Caki2 (cell line): ENCODE results near the gene IQGAP2. TPM values are rescaled to one million over a fixed set of nuclear protein-coding genes. Genes with fewer than 3 reads are reported as not detected.

Experiments
- DNase-seq: peaks from one replicate; pipeline ENCODE4 v3.0.0-alpha.2; 2015; ENCODE audit warnings: low read depth
- in situ Hi-C: cut with HindIII; loops from 2 replicates; pipeline ENCODE4 v1.10.0; 2016; ENCODE audit warnings: low sequenced_read_pairs, low pct_unique_long_range_greater_than_20kb, mixed read lengths
- total RNA-seq: library from RNA; depleted of rRNA; stranded (reverse); fragments of >200 nt; shearing (Covaris generic); gene quantifications from 2 replicates; pipeline ENCODE4 v1.2.3, GENCODE V29; 2014; ENCODE audit warnings: low replicate concordance

The IQGAP2 gene
- total RNA-seq, 1 experiment from 2014 or later = 0.20 TPM

DNA sequence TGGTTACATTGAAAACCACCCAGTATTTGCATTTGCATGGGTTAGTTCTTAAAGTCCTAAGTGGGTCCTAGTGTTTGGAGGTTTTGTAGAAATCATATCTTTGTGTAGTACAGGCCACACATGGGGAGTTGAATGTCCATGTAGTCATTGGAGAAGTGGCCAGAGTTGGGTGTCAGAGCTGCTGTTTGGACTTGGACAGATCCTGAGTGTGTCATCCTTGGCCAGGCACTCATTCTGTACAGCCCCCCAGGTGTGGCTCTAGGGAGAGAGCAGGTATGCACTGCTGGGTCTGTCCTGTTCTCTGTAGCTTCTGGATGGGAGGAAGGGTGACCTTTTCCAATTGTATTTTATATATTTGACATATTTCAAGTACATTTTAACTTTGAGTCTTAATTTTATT, 82.4 kb downstream of the IQGAP2 start:
- DNase-seq = no peak
- in situ Hi-C loops = no loop called here

DNA sequence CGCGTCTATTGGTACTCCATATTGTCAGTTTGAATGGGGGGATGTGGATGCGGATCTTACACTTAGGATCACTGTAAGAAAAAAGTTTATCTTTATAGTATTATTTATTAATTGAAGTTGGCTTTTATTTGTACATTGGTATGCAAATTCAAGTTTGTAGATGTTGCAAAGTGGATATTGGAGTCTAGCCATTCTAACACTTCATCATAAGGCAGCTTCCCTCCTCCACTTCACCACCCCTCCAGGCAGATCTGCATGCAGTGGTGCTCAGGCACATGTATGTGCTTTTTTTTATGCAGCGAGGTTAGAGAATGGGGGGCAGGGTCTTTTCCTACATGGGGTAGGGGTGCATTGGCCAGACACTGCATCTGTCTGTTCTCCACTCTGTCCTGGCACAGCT, 84.3 kb downstream of the IQGAP2 start:
- no peak for DNase-seq
- in situ Hi-C loops = no loop called here

DNA sequence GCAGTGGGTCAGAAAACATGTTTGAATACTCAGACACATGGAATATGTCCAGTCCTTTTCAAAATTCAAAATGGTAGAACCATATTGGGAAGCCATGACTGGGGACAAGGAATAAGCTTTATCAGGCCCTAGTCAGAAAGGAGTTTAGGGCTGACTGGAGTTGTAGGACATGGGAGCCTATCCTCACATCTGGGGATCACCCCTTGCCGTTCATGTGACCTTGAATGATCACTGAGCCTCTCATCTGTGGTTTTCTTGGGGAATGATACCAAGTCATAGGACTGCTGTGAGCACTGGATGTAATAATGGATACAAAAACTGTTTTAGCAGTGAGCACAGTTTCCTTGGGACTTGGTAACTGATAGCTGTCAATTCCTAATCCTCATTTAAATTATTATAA, 84.7 kb downstream of the IQGAP2 start:
- in situ Hi-C loops = no loop called here

DNA sequence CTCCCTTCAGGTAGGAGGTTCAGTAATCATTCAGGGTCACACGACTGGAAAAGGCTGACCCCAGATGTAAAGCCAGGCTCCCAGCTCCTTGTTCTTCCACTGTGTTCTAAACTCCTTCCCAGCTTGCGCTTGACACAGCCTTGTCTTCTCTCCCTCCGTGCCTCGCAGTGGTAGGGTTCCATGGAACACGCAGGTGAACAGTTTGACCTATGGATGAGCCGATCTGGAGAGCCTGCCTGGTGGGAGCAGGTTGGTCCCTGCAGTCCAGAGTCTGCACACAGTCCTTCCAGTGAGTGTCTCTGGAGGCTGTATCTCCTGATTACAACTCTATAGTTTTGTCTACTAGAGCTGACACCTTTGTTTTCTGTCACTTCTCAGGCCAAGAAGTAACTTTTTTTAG, 85.9 kb downstream of the IQGAP2 start:
- no peak for DNase-seq
- in situ Hi-C loops = no loop called here

More for the DNA sequence above, 84.7 kb downstream of the IQGAP2 start:
- DNase-seq = no peak

DNA sequence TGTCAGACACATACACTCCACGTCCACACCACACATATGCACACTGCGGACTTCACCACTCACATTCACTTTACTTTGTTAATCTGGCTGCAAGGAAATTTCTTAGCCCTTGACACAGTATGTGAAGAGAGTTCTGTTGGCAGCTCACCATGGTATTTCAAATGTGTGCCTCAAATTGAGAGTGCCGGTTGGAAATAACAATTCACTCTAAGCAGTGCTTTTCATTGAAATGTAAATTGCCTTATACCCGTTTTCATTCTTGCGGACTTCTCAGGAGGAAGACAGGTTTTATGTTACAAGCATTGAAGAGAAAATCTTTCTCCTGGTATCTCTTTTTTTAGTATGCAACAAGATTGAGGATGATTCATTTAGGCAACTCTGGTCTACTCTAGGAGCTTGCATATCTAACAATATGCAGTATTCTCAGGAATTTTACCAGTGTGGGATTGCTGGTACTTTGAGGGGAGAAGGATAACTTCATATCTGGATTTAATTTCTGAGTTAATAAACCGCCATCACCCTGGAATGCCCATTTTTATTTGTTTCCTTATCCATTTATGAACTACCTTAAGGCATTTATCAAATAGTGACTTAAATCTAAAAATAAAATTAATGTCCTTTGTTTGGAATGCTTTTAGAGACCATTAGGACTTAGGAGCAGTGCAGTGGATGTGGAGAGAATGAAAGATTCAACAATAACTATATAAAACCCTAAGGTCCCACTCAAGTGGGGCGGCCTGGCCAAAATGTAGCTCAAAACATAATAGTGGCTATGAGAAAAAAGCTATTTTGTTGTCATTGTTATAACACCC, 87.0 kb downstream of the IQGAP2 start:
- in situ Hi-C loops = no loop called here
- no peak for DNase-seq

DNA sequence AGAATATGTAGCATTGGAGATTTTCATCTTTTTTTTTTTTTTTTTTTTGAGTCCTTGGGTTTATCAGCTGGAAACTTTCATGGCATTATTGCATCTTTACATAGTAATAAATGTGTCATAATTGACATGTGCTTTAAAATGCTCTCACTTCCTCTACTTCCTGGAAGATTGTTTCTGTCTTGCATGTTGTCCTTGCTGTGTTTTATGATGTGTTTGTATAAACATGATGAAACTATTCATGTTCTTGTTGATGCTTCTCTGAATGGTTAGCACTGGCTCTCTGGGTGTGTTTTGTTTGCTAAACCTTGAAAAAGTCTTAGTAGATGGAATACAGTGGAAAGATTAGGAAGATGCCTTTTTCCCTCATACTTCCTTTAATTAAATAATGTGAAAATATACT, 87.9 kb downstream of the IQGAP2 start:
- in situ Hi-C loops = no loop called here
- DNase-seq = no peak

DNA sequence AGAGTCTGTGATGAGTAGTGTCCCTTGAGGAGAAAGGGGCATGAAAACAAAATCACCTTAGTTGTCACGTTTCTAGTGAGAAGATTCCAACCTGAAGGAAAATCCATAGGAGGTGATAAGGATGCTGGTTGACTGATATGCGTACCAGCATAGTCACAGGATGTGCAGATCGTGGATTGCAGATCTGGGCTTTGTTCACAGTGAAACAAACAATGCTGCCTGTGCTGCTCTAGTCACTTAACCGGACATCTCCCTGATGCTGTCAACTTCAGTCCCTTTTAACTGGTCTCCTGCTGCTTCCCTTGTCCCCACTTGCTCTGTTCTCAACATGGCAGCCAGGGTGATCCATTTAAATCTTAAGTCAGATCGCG, 89.7 kb downstream of the IQGAP2 start:
- in situ Hi-C loops = no loop called here
- no peak for DNase-seq

DNA sequence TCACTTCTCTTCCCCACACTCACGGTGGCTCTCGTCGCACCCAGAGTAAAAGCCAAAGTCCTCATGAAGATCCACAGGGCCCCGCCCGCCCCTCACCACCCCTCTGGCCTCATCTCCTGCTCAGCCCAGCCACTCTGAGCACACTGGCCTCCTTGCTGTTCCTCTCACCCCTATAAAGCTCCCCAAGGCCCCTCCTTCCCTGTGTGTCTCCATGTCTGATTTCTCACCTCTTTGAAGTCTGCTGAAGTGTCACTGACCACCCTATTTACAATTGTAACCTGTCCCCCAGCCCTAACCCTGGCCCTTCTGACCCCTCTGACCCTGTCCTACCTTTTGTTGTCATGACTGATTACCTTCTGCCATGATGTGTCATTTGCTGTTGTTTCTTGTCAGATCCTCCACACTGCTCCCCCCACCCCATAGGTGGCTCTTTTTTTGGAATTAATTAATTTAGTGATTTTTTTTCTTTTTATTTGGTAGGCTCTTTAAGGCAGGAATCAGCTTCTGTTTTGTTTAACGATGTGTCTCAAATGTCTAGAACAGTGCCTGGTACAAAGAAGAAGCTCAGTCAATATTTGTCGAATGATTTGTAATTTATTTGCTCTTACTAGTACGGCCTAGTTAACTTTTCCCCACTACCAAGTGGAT, 90.2 kb downstream of the IQGAP2 start:
- in situ Hi-C loops = no loop called here
- no peak for DNase-seq

DNA sequence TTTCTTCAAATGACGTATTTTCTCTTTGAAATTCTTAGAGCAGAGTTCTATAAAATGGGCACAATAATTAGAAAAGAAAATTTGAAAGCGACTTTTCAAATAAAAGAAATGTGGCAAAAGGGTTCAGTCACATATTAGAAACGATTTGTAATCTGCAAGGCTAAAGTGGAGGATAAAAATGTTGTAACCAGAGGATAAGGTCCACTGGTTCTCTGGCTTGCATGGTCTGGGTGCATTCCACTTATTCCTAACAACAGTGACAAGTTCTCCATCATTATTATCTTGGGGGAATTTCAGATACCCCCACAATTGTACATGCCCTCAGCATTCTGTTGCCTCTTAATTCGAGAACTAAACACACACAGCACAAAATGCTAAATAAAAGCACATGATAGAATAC, 91.1 kb downstream of the IQGAP2 start:
- no peak for DNase-seq
- in situ Hi-C loops = no loop called here

DNA sequence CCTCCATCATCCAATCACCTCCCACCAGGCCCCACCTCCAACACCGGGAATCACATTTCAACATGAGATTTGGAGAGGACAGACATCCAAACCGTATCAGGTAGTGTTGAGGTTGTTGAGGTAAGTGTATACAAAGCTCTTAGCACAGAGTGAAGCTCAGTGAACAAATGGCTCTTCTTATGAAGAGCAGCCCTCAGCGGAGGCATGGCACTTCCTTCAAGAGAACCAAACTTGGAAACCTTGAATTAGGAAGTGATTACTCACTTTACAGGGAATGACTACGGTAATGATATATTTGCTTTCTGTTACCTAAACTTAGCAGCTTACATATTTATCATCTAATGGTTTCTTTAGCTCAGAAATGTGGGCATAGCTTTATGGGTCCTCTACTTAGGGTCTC, 92.8 kb downstream of the IQGAP2 start:
- DNase-seq = no peak
- in situ Hi-C loops = no loop called here

DNA sequence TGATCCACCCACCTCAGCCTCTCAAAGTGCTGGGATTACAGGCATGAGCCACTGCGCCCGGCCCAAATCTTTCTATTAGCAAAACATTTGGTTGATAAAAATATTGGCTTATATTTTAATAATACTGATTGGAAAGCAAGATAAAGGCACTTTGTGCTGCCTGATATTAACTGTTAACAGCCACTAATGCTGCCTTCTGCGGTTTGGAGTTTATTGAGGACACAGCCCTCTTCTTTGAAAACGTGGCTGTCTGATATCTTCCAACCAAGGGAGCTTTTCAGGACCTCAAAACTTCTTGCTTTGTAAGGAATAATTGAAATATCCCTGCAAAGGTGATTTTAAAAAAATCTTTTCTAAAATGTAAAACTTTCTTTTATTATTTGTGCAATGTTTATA, 94.0 kb downstream of the IQGAP2 start:
- in situ Hi-C loops = no loop called here

DNA sequence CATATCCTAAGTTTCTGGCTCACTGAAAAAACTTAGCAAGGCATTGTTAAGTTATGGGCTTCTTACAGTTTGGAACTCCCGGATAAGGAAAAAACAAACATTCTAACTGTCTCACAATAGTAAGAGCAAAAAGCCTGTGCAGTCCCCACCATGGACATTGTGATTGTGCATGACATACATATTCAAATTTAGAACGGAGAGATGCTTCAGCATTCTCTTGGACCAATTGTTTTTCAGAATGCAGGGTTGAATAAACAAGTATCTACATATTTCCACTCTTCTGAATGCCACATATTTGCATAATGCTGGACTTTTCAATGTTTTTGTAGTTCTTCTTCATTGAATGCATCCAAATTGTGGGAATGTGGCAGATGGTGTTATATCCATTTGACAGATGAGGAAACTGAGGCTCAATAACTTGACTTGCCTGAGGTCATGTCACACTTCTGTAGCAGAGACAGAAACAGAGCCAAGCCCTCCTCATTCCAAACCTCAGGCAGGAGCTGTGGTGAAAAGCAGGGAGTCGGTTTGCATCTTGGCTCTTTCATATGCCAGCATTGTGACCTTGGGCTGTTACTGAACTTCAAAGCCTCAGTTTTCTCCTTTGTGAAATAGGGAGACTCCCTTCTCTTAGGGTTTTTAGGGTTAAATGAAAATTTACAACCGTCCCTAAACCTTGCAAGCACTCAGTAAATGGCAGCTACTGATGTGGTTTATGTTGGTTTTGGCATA, 95.1 kb downstream of the IQGAP2 start:
- in situ Hi-C loops = no loop called here

More for the DNA sequence above, 94.0 kb downstream of the IQGAP2 start:
- no peak for DNase-seq

DNA sequence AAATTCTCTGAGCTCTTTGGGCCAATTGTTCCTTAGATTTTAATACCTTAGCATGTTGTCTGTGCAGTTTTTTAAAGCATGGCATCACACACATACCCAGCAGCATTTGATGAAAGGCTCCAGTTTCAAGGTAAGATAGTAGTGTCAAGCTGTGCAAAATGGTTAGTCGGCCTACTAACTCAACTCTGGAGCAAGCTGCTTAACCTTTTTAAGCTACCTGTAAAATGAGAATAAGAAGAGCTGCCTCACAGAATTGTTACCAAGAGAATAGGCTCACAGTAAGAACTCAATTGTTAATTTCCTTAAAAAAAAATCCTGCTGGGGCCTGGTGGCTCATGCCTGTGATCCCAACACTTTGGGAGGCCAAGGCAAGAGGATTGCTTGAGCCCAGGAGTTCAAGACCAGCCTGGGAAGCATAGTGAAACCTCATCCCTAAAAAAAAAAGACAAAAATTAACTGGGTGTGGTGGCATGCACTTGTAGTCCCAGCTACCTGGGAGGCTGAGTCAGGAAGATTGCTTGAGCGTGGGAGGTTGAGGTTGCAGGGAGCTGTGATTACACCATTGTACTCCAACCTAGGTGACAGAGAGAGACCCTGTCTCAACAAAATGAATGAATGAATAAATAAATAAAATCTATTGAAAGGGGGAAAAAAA, 96.5 kb downstream of the IQGAP2 start:
- DNase-seq = no peak
- in situ Hi-C loops = no loop called here

More for the DNA sequence above, 95.1 kb downstream of the IQGAP2 start:
- DNase-seq = no peak

DNA sequence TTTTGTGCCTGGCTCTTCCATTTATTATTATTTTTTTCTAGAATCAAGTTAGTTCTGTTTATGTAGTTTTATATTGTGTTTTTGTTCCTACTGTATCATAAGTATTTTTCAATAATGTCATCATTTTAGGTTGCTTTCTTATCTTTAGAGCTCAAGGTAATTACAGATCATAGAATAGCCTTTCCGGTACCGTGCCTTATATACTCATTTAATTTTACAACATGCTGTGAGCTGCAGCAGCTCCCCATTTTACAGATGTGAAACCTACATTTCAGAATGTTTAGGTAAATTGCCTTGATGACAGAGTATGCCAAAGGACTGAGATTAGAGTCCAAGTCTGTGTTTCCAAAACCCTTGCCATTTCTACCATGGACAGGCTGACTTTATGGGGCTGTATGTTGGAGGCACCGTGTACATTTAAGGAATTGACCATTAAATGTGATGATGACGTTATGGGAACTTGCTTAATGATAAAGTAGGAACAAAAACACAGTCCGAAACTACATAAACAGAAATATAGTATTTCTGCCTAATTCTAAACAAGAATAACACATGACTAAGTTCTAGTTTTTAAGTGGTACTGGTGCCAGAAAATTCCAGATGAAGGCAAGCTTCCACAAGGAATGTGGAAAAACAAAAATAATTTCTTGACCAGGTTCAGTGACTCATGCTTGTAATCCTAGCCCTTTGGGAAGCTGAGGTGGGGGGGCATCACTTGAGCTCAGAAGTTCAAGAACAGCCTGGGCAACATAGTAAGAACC, 97.7 kb downstream of the IQGAP2 start:
- no peak for DNase-seq
- in situ Hi-C loops = no loop called here

DNA sequence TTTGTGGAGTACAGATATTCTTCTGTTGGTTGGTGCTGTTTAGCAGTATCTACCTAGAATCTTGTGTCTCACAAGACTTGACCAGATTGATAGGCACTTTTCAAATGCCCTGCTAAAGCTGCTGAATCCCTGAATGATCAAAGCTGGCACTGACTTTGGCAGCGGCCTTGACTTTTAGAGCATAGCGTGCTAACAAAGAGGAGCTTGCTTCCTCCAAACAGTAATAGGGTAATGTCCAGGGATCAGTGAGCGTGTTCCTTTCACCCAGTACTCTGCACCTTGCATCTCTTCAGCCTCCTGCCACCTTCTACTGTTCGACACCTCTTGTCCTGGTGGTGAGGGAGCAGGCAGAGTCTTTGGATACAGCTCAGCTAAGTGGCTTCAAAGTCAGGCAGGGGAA, 100.8 kb downstream of the IQGAP2 start:
- no peak for DNase-seq
- in situ Hi-C loops = no loop called here

DNA sequence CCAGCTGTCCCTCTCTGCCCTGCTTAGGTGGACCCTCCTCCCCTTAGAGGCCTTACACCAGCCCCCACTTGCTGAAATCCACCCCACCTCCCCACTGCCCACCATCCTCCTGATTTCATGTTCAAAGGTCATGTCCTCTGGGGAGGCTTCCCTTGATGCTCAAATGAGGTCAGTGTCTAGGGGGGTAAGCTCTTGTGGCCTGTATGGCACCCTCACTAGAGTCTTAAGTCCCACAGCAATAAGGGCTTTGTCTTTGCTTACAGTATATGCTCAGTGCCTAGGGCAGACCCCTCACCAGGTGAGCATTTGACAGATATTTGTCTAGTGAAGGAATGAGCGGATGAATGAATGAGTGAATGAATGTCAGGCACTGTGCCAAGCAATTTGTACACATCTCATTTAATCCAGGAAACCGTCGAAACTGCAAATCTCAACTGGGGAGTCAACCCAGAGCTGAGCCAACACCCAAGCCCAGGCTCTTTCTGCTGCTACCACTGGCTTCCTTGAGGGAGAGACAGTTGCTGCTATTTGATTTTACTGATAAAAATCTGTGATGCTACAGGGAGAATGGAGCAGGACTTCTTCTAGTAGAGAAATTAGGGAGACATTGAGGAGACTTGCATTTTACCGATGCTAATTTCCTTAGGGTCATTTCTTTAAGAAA, 101.9 kb downstream of the IQGAP2 start:
- in situ Hi-C loops = no loop called here
- no peak for DNase-seq

DNA sequence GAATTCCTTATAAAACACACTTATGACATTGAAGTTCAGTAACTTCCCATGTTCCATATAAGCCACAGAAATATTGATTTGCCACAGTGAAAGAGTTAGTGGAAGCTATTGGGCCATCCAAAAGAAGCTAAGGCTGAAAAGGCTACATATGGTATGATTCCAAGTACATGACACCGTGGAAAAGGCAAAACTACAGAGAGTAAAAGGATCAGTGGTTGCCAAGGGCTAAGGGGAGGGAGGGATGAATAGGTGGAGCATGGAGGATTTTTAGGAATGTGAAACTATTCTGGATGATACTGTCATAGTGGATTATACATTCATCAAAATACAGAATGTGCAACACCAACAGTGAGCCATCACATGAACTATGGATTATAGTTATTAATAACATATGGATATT, 110.4 kb downstream of the IQGAP2 start:
- DNase-seq = no peak
- in situ Hi-C loops = no loop called here

DNA sequence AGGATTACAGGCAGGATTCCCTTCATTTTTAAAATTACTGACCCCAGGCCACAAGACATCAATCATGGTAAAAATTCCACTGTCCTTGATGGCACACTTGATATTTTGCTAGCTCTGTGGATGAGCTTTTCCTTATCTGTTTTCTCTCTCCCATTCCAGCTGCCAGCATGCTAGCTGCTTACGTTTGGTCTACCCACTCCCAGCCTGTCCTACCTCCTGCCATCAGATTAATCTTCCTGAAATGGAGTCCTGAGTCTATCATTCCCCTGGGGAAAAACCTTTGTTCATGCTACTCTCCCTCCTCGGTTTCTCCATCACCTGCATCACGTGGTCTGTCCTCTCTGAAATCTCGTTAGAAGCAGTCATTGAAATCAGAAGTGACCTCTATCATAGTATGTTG, 111.2 kb downstream of the IQGAP2 start:
- no peak for DNase-seq
- in situ Hi-C loops = no loop called here
